H1 (cell line): ENCODE results near the gene RDH5. TPM values are rescaled to one million over a fixed set of nuclear protein-coding genes. Genes with fewer than 3 reads are reported as not detected.

ENCODE experiments used
- CBX5 ChIP-seq: fragments of 300-800, 300-1000 bp; sonication (generic); IDR thresholded peaks from 2 replicates; pipeline ENCODE4 v1.7.1; 2016; ENCODE audit warnings: antibody characterized with exemption, low read length, low read depth
- CEBPB ChIP-seq: IDR thresholded peaks from 2 replicates; pipeline ENCODE4 v1.6.1; 2012; ENCODE audit warnings: low read depth, low read length
- EGR1 ChIP-seq: IDR thresholded peaks from 2 replicates; pipeline ENCODE4 v1.6.1; 2011; ENCODE audit warnings: low read depth, low read length, borderline replicate concordance
- SIN3A ChIP-seq, 2 experiments: IDR thresholded peaks in 1 of 2; conservative IDR thresholded peaks in 1 of 2; 2 replicates each; pipeline ENCODE4 v1.6.1; 2011 to 2012; ENCODE audit warnings: low read length in 2 of 2, improper control_type of control experiment in 1 of 2, low read depth in 1 of 2, mild to moderate bottlenecking in 1 of 2
- polyA plus RNA-seq, 7 experiments: library from polyadenylated mRNA; depleted of rRNA in 3 of 7; stranded (reverse) in 5 of 7; unstranded in 2 of 7; fragments of >200 nt in 5 of 7; fragments of 200-250 nt in 2 of 7; gene quantifications; 1 replicate in 5 of 7; 2 replicates in 1 of 7; 4 replicates in 1 of 7; pipeline versions ENCODE4 v1.2.1 to v1.2.3, GENCODE V29; 2011 to 2013; ENCODE audit warnings: missing spikeins in 2 of 7, mixed read lengths in 2 of 7
- total RNA-seq: library from RNA; stranded (reverse); fragmentation: NEBNext Ultra II Directional; extraction: Animal tissue kit (Norgen Biotek cat#: 25700); gene quantifications from 2 replicates; pipeline ENCODE4 v1.2.1, GENCODE V29; 2021

Gene RDH5
- total and polyA plus RNA-seq, 2 of the 8 experiments (the other 6 are each of a cell fraction or from before 2014, with no cell fraction given): 4.2 to 6.0 TPM

- TF ChIP-seq SIN3A (conservative IDR thresholded peaks at IDR 0.05 in 1 of 2, IDR thresholded peaks at IDR 0.05 in 1 of 2; ENCODE audit: low read depth in 1 of 2, low read length in 2 of 2) (peak in 1 of 2 experiments; percentile 39; a peak in 2 of 4 replicates), EGR1 (no peak), CEBPB (peak; percentile 73), CBX5 (no peak)
These were observed 12.9 kb upstream of the RDH5 start (continued) for GRCh38 chr12:55707219-55707671.
